ENCODE results near the gene HCST.
"Not testable (repeated sequence)": the region's sequence is repeated elsewhere in the genome, so short reads cannot be mapped to it uniquely, and the experiment has no call there.

Gene HCST

GRCh38 chr19:35907377-35907745 is 5.0 kb downstream of the HCST start:
- no peak for DNase-seq

GRCh38 chr19:35908010-35908441 is 5.7 kb downstream of the HCST start, which contains the start of gene TYROBP:
Gene TYROBP (minus strand): TSS chr19:35908295. CDS start chr19:35908228, 67 bp downstream.
- no peak for DNase-seq

- no peak for DNase-seq
These were observed 6.8 kb downstream of the HCST start for GRCh38 chr19:35908973-35909683.

- DNase-seq, result no peak
These were observed 7.3 kb downstream of the HCST start for GRCh38 chr19:35909684-35910035.

- not testable (repeated sequence) for DNase-seq
These were observed 8.0 kb downstream of the HCST start for GRCh38 chr19:35910355-35910754.

- no peak for DNase-seq
These were observed 8.8 kb downstream of the HCST start for GRCh38 chr19:35911173-35911572.

- DNase-seq, result peak; percentile 23
These were observed 9.5 kb downstream of the HCST start for GRCh38 chr19:35911790-35912189.

GRCh38 chr19:35913589-35913988 is 11.3 kb downstream of the HCST start:
- DNase-seq, result no peak

- no peak for DNase-seq
These were observed 13.1 kb downstream of the HCST start for GRCh38 chr19:35915443-35915842.

- DNase-seq, result no peak
These were observed 17.0 kb downstream of the HCST start for GRCh38 chr19:35919306-35919705.

GRCh38 chr19:35921012-35921411 is 18.7 kb downstream of the HCST start:
- no peak for DNase-seq

- DNase-seq, result no peak
These were observed 23.2 kb downstream of the HCST start for GRCh38 chr19:35925501-35925900.

GRCh38 chr19:35928507-35928906 is 26.2 kb downstream of the HCST start:
- DNase-seq, result no peak

- no peak for DNase-seq
These were observed 27.5 kb downstream of the HCST start for GRCh38 chr19:35929876-35930275.

GRCh38 chr19:35931161-35931873 is 29.0 kb downstream of the HCST start:
- peak; percentile 99 for DNase-seq

- no peak for DNase-seq
These were observed 29.5 kb downstream of the HCST start for GRCh38 chr19:35931874-35932202.

- DNase-seq, result no peak
These were observed 30.1 kb downstream of the HCST start for GRCh38 chr19:35932291-35932936.

- peak; percentile 74 for DNase-seq
These were observed 33.8 kb downstream of the HCST start, which contains the start of gene LRFN3 for GRCh38 chr19:35935911-35936737. Gene LRFN3 (plus strand): TSS chr19:35936374. CDS start chr19:35939426, 3,052 bp downstream.

- no peak for DNase-seq
These were observed 34.5 kb downstream of the HCST start for GRCh38 chr19:35936738-35937268.

GRCh38 chr19:35937345-35938281 is 35.3 kb downstream of the HCST start:
- DNase-seq, result no peak

Data from NCI-H1105 (cell line).